GM18499 (cell line): ENCODE data around the gene HACD2.
"Not testable (repeated sequence)": the region's sequence is repeated elsewhere in the genome, so short reads cannot be mapped to it uniquely, and the experiment has no call there.

ENCODE experiments used
- ATAC-seq: cut with Tn5 transposase; IDR thresholded peaks from one replicate; pipeline ENCODE4 v1.9.1; 2021; ENCODE audit warnings: moderate number of reproducible peaks; ENCODE audit not compliant: insufficient read depth, unreplicated experiment

Gene HACD2

DNA sequence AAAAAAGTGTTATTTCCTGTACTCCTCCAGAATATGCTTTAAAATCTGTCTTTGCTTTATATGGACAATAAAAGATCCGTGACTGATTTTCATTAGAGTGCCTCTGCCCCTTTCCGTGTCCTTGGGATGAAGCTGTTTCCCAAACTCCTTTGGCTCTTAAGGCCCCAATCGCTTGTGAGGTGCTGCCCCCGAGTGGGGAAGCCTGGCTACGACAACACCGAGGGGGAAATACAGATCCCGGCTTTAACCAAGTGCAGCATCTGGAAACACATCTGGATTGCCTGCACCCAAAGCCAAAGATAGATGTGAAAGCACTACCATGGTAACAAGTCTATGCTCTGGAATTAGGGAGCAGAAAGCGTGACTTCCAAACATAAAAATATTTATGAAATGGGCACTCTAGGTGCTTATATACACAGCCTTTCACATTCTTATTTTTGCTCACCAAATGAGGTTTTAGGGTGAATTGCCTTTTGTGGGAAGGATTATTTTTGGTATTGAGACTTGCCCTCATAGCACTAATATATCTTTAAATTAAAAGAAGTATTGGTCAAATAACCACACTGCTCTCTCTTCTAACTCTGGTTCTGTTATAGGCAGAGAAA, 95.4 kb downstream of the HACD2 start:
- ATAC-seq = no peak

DNA sequence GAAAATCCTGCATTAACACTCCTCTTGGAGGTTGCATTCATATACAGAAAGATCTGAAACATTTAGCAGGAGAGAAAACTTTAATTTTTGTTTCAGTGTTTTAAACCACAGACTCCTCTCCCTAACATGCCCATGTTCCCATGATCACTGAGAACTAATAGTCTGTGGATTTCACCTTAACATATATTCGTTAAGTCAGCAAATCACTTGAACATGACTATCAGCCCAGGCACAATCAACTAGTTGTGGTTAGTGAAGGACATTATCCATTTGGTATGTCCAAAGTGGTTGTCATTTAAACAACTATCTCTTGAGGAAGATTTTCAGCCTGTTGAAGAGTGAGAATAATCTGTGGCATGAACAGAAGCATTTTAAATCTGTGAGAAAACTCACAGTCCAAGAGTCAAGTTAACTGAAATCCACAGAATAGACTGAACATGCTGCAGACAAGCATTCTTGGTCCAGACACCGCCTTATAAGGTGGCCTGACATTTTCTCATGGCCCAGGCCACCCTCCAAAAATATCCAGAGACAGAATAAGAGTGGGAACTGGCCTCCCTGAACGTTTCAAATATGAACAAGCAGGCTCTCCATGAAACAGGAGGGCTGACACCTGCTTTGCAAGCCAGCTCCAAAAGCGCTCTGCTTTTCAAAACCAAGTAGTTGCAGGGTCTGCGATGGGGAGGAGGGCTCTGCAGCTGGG, 96.1 kb downstream of the HACD2 start:
- ATAC-seq = no peak

DNA sequence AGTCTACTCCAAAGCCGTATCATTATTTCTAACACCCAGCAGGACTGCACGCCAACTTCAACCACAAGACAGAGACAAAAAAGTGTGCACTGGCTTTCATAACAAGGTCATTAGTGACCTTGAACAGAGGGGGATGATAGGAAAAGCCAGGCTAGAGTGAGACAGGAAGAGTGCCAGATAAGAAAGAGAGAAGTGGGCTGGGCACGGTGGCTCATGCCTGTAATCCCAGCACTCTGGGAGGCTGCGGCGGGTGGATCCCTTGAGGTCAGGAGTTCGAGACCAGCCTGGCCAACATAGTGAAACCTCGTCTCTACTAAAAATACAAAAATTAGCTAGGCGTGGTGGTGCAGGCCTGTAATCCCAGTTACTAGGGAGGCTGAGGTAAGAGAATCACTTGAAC, 97.8 kb downstream of the HACD2 start:
- not testable (repeated sequence) for ATAC-seq

DNA sequence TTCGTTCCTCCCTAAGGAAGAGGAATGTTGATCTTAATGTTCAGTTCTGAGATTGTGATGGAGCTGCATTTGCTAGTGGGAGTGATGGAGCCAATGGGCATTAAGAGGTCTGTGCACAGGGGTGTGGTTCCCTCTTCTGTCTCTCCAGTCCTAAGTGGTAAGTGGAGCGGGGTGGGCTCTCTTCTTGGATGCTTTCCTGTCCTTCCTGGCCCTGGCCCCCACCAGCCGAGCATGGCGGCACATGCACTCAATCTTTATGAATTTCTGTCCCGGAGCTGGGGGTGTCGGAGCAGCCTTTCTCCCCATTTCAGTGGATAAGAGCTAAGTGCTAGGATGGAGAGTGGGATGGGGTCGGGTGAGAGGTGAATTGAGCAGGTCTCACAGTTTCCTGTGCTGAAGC, 98.4 kb downstream of the HACD2 start:
- ATAC-seq = no peak

DNA sequence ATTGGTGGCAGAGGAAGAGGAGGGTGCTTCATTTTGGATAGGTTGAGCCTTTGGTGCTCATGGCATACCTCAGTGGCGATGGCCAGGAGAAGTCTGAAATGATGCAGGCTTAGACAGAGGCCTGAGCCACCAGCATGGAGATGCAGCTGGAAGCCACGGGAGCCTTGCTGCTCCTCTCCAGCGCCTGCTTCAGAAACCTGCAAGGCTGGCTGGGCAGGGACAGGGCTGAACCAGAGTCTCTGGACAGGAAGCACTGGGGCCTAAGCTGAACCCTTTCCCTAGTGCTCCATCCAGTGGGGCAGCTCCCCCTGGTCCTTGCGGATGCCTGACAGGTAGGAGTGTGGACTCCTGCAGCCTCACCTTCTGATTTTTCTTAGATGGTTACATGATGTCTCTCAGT, 99.3 kb downstream of the HACD2 start:
- ATAC-seq = no peak

DNA sequence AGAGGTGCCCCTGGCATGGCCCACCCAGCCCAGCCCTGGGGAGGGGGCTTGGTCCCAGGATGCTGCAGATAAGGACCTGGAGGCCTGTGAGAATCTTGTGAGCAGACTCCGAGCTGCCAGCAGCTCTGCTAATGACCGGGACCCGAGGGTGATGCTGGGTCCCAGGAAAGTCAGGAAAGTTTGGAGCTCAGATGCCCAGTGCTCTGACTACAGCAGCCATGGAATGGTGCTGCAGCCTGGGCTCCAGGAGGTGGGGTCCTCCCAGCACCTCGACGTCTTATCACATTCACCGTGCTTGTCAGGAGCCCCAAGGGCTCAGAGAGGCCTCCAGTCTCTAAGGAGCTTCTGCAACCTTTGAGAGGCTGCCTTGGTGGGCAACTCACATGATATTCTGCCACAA, 101.7 kb downstream of the HACD2 start:
- ATAC-seq = no peak

DNA sequence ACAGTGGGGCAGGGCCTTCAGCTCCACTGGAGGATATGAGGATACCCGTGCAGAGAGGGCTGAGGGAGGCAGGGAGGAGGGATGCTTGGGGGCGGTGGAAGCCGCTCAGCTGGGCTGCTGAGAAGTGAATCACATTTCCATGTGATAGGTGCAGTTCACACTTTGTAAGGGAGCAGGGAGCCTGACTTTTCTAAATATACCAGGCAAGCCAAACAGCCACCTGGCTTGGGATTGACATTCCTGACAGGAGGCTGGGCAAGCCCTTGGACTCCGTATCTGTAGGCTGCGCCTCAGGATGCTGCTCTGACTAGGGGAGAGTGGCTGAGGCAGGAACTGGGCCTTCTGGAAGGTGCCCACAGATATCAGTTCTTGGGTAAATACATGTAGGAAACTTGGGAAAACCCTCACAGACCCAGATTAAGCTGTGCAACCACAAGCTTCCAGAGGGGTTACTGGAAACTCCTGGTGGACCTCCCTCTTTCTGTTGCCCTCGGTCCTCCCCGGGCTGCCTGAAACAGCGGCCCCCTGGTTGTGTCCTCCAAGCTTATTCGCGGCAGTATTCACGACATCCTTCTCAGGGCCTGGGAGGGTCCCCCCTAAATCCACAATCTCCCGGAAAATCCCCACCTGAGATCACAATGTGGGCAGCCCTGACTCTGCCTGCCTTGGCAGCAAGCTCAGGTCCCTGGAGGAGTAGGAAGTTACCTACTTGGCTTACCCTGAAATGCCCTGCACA, 103.0 kb downstream of the HACD2 start:
- no peak for ATAC-seq

DNA sequence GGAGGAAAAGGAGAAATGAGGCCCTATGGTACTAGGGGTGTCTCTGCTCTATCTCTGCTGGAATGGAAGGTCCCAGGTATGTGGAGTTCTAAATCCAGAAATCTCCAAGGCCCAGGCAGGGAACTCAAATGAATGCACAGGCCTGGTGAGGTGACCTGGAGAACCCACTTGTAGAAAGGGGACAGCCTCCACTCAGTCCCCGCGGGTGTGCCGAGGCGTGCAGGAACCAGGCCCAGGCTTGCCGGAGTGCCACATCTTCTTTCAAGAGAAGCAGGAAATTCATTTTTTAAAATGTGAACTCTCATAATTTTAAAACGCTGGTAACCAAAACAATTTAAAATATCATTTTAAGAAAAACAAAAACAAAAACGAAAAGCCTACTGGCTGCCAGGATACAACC, 103.8 kb downstream of the HACD2 start:
- no peak for ATAC-seq

DNA sequence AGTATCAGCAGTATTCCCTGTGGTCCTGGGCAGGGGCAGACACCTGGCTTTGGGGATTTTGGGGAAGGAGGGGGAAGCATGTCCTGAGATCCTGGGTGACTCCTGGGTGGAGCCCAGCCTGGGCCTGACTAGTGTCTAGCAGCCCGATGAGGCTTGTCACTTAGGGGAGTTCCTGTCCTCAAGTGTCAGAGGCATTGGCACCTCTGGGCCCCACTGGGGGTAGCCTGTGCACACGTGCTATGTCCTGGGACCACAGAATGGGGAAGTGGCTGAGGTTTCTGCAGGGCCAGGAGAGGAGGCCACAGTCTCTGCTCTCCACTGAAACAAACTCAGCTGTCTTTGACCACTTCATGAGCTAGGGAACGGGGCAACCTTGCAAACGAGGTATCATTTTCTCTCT, 104.4 kb downstream of the HACD2 start:
- no peak for ATAC-seq

DNA sequence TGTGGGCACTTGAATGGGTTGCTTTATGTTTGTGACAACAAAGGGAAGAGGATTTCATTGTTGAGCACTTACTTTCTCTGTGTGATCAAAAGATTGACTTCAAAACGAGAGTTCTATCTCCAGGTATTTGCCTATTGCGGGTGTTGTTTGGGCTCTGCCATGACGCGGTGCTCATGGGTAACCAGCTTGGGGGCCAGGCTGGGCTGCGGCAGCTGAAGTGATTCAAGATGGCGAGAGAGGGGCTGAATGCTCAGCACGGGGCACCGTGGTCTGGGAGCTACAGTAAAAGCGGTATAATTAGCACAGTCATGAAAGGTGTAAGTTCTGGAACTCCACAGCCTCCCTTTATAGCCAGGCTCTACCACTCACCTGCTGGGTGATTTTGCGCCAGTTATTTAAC, 105.0 kb downstream of the HACD2 start:
- no peak for ATAC-seq

DNA sequence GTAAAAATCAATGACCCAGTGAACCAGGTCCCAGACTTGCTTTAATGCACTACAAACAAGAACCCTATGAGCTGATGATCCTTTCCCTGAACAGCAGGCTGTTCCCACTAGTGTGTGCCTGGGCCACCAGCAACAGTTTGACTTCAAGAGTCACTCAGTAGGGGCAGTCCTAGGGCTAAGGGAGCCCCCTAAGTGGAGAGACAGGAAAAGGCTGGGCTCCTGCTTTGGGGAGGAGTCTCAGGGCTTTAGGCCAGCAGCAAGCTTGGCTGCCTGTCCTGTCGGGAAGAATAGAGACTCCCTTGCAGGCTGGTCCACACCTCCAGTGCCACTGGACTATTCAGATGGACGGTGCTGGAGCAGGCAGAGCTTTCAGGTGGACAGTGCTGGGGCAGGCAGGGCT, 106.5 kb downstream of the HACD2 start:
- no peak for ATAC-seq

DNA sequence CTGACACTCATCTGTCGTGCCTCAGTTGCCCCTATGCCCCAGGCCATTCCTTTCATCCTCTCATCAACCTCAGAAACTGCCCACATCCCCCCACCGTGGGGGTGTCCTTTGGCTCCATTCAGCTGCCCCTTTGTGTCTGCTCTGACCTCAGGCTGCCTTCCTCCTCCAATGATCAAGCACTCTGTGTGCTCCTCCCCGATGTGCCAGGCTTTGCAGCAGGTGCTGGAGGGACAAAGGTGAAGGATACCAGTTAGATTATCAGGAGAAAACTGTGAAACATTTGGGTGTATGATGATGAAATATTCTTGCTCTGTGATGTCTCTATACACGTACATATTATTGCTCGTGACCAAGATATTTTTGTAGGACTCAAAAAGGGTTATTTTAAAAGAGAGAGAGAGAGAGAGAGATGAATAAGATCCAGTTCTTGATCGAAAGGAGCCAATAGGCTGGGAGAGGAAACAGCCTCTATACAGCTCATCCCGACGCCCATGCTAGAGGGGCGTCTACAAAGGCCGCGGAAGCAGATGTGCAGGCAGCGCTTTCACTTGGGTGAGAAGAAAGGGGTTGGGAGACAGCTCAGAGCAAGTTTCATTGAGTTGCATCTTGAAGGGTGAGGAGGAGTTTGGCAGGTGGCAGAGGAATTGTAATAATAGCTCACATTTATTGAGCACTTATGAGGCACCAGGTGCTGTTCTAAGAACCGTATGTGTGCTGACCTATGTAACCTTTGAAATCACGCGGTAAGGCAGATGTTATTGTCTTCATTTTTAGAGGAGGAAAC, 107.7 kb downstream of the HACD2 start:
- ATAC-seq = no peak

DNA sequence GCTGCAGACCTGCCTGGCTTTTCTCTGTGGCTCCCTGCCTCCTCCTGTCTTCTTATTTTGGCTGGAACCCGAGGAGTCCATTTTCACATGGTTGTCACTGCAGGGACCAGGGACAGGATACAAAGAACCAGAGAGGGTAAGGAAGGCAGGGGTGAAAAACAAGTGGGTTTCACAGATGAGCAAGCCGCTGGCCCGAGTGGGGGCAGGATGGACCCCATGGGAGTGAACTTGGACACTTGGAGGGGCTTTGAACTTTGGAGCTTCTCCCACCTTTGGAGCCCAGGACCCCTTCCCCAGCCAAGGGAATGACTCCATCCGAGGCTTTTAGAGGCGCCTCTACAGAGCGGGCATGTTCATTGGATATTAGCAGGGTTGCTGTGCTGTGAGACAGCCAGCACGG, 109.1 kb downstream of the HACD2 start:
- no peak for ATAC-seq

DNA sequence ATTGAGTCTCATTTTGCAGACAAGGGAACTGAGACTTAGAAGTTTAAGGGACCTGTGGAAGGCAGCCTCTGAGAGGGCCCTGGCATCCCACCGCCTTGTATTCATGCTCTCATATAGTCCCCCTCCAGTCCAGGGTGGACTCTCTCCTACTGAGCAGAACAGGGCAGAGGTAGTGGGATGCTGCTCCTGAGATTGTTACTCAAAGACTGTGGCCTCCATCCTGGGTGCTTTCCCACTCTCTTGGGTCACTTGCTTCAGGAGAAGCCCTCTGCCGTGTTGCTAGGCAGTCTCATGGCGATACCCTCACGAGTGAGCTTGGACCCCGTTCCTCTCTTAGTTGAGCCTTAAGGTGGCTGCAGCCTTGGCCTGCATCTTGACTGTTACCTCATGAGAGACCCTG, 113.7 kb downstream of the HACD2 start:
- no peak for ATAC-seq

DNA sequence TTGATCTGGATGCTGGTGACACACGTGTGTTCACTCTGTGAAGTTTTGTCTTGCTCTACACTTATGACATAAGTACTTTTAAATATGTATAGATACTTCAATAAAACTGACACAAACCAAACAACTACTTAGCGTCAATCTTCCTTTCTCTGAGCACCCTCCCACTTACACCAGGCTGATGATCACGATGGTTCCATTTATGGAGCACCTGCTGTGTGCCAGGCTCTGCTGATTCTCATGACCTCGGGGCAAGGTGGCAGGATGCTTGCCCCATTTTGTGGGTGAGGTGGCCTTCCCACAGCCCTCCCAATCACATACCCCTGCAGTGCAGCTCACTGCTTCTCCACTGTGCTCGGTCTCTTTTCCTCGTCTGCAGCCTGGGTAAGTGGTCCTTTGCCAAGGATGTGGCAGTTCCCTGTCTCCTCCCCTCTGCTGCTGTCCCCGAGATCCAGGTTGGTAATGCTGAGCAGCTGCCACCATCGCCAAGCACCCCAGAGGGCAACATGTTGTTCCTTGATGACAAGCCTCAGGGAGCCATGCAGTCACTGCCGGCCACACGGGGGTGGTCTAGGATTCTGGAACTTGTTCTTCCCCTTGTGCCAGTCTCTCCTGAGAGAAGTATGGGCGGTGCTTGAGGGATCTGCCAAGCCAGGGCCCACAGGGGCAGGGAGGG, 115.4 kb downstream of the HACD2 start:
- no peak for ATAC-seq

DNA sequence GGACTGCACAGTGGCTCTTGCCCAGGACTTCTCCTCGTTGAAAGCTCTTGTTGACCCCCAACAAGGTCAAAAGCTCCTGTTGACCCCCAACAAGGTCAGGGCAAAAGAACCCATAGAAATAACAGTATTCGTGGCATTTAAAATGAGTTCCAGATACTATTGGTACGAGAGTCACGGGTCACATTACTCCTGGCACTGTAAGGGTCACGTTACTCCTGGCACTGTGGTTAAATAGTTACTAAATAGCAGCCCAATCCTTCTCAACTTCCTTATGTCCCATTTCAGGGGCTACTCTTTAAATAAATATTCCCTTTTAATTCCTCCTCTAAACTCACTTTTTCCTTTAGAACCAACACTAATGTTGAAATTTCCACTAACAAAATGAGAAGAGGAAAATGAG, 117.8 kb downstream of the HACD2 start:
- no peak for ATAC-seq

DNA sequence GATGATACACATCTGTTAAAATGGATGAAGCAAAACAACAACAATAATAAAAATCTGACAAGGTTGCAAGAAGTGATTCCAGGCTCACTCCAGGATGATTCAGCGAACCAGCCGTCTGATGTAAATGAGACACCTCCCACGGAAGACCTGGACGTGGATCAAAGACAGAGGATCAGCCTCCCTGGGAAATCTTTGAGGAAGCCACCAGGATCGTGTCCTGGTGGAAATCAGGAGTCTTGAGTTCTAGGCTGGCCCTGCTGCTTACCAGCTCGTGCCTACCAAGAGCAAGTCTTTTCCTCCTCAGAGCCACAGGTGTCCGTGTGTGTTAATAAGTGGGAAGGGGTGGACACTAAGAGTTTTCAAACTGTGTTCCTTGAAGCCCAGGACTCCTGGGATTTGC, 120.6 kb downstream of the HACD2 start:
- no peak for ATAC-seq

DNA sequence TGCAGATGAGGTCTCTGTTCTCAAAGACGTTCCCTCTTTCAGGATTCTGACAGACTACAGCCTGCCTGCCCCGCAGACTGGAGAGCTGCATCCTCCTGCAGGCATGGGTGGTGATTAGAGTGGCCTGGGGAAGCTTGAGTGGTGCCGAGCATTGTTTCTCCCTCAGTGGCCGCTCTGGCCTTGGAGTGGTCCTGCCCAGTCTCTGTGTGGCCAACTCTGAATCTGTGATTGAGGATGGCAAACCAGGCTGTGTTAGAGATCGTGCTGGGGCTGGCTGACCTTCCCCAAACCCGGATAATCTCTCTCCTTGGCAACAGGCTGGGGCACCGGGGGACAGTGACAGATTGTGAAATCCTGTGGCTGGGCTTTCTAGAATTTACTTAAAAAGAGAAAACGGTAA, 125.0 kb downstream of the HACD2 start:
- ATAC-seq = no peak

DNA sequence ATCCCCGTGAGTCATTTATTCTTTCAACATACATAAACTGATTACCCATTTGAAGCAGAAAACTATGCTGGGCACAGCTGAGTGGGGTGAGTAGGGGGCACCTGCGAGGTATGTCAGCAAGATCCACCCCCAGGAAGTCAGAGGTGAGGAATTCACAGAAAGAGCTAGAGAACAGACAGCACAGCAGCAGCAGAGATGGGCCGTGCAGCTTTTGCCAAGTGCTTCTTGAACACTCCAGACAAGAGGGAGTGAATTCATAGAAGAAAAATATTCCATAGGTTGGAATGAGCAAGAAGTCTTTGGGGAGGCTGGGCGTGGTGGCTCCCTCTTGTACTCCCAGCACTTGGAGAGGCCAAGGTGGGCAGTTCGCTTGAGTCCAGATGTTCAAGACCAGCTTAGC, 126.6 kb downstream of the HACD2 start:
- ATAC-seq = no peak

DNA sequence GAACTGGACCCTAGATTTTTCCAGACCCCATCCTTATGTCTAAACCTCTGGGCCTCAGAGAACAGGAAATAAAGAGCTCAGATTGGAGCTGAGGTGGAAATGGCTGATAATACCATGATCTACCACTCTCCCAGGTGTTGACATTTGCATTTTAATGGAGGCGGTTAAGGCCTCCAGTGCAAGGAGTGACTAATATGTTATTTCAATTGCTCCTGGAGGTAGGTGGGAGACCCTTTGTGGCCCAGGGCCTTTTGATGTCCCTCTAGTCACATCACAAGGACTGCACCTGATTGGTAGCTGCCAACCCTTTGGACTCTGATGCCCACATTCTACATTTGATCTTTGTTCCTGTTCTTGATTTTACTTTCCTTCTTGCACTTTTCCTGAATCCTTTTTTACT, 127.0 kb downstream of the HACD2 start:
- no peak for ATAC-seq
